HepG2 (cell line): ENCODE measurements around the gene AADACL2. TPM values are rescaled to one million over a fixed set of nuclear protein-coding genes. Genes with fewer than 3 reads are reported as not detected.

Experiments used
- ATAC-seq: fragments of 200-7000 bp; cut with Tn5 transposase; 3 replicates; pipeline ENCODE4 v1.9.1; 2020; ENCODE audit warnings: mild to moderate bottlenecking, moderate library complexity
- BruUV-seq: library from RNA; stranded (reverse); fragments of 400-500 nt; replicated peaks from 2 replicates; lab custom pipeline; 2021; lab: Mats Ljungman, UMichigan
- CTCF ChIA-PET: fragments of 300-600 bp; formaldehyde crosslinking; extraction: SDS; loops from one replicate; lab custom pipeline; 2021; ENCODE audit warnings: low total read pairs, inconsistent platforms, low intra/inter-chr PET ratio; lab: Yijun Ruan, JAX
- POLR2A ChIA-PET: fragments of 350-600 bp; sonication (Branson Sonifier 250); formaldehyde crosslinking; loops from one replicate; lab custom pipeline; 2020; ENCODE audit warnings: antibody characterized with exemption, inconsistent platforms; lab: Yijun Ruan, JAX
- DNase-seq: peaks from one replicate; pipeline ENCODE4 v3.0.0-alpha.2; 2015; ENCODE audit warnings: low spot score
- FAIRE-seq: peaks from 3 replicates; lab custom pipeline; 2011; peaks lifted over from hg19 to GRCh38; lab: Jason Lieb, UNC
- H2AFZ ChIP-seq: one replicate; pipeline ENCODE4 v1.6.1; 2011; ENCODE audit warnings: low read length, inconsistent platforms
- H3K27ac ChIP-seq: fragments of 300-600 bp; 3 replicates; pipeline ENCODE4 v1.8.0; 2011; ENCODE audit warnings: mixed run types, mild to moderate bottlenecking, mixed read lengths, low read length, inconsistent platforms; ENCODE audit not compliant: insufficient read depth; ENCODE audit errors: extremely low read length
- H3K27me3 ChIP-seq, 2 experiments: fragments of 200-600 bp in 1 of 2; 2 replicates in 1 of 2; 3 replicates in 1 of 2; pipeline versions ENCODE4 v1.6.0 to v1.8.0; 2011; ENCODE audit warnings: low read length in 2 of 2, mild to moderate bottlenecking in 2 of 2, moderate library complexity in 2 of 2, inconsistent platforms in 1 of 2; ENCODE audit not compliant: insufficient read depth in 2 of 2, control insufficient read depth in 1 of 2
- H3K36me3 ChIP-seq, 2 experiments: fragments of 200-600 bp in 1 of 2; replicated peaks in 1 of 2; 2 replicates in 1 of 2; 3 replicates in 1 of 2; pipeline versions ENCODE4 v1.5.1 to v1.8.0; 2011; ENCODE audit warnings: low read length in 2 of 2, inconsistent platforms in 1 of 2; ENCODE audit not compliant: insufficient read depth in 2 of 2, control insufficient read depth in 1 of 2
- H3K4me1 ChIP-seq: 2 replicates; pipeline ENCODE4 v1.5.1; 2012; ENCODE audit warnings: low read length, inconsistent platforms; ENCODE audit not compliant: insufficient read depth
- H3K4me2 ChIP-seq: 2 replicates; pipeline ENCODE4 v1.6.0; 2011; ENCODE audit warnings: low read depth, low read length, inconsistent platforms
- H3K4me3 ChIP-seq, 3 experiments: fragments of 200-600 bp in 1 of 3; sonication (generic), shearing (Covaris generic) in 1 of 3; replicated peaks in 1 of 3; 2 replicates each; pipeline ENCODE4 v1.5.1; 2011 to 2016; ENCODE audit warnings: low read length in 3 of 3, inconsistent platforms in 2 of 3, low read depth in 2 of 3, mild to moderate bottlenecking in 2 of 3, control low read depth in 1 of 3, mixed read lengths in 1 of 3; ENCODE audit not compliant: insufficient read depth in 1 of 3
- H3K79me2 ChIP-seq: one replicate; pipeline ENCODE4 v1.6.1; 2011; ENCODE audit warnings: low read length, inconsistent platforms; ENCODE audit not compliant: insufficient read depth
- H3K9ac ChIP-seq: 2 replicates; pipeline ENCODE4 v1.6.0; 2011; ENCODE audit warnings: mild to moderate bottlenecking, low read depth, low read length, inconsistent platforms; ENCODE audit not compliant: insufficient read depth
- H3K9me3 ChIP-seq: 2 replicates; pipeline ENCODE4 v1.5.1; 2012; ENCODE audit warnings: mild to moderate bottlenecking, low read length
- H4K20me1 ChIP-seq: 2 replicates; pipeline ENCODE4 v1.6.0; 2011; ENCODE audit warnings: inconsistent platforms, mild to moderate bottlenecking, low read length, moderate library complexity; ENCODE audit not compliant: insufficient read depth
- CBFB ChIP-seq: sonication (generic); formaldehyde crosslinking; IDR thresholded peaks from 2 replicates; pipeline ENCODE4 v1.4.0; 2020; ENCODE audit warnings: missing genetic modification reagents
- HNRNPK ChIP-seq: fragments of 200-400 bp; formaldehyde crosslinking; IDR thresholded peaks from 2 replicates; pipeline ENCODE4 v1.6.1; 2018; ENCODE audit warnings: low read length, low read depth, moderate library complexity, mild to moderate bottlenecking; ENCODE audit not compliant: poor library complexity, severe bottlenecking
- PCBP1 ChIP-seq: fragments of 200-400 bp; formaldehyde crosslinking; IDR thresholded peaks from 2 replicates; pipeline ENCODE4 v1.6.1; 2017; ENCODE audit warnings: mild to moderate bottlenecking, low read depth, low read length, borderline replicate concordance
- ZZZ3 ChIP-seq: sonication (generic); formaldehyde crosslinking; IDR thresholded peaks from 2 replicates; pipeline ENCODE4 v1.4.0; 2020; ENCODE audit warnings: missing genetic modification reagents, mild to moderate bottlenecking, borderline replicate concordance
- WGBS: methylation state at CpG from one replicate; pipeline ENCODE4 v1.1.6; 2017; ENCODE audit warnings: low lambda C conversion rate; 5-methylcytosine and 5-hydroxymethylcytosine counted together
- in situ Hi-C: cut with HindIII; loops from 2 replicates; pipeline ENCODE4 v1.10.0; 2017; ENCODE audit warnings: low pct_unique_long_range_greater_than_20kb; ENCODE audit not compliant: extremely low pct_ligation_motif_present
- intact Hi-C: fragments of 100-400 bp; cut with micrococcal nuclease; formaldehyde crosslinking; loops from one replicate; pipeline ENCODE4 v1.10.0; 2022; ENCODE audit not compliant: unreplicated experiment
- polyA plus RNA-seq, 8 experiments: library from polyadenylated mRNA; depleted of rRNA in 3 of 8; stranded (reverse) in 7 of 8; unstranded in 1 of 8; fragments of >200 nt; fragmentation: Illumina TruSeq in 4 of 8; extraction: Trizol in 4 of 8; gene quantifications; 2 replicates each; pipeline versions ENCODE4 v1.2.1 to v1.2.3, GENCODE V29; 2011 to 2016; ENCODE audit warnings: low read depth in 4 of 8, missing spikeins in 1 of 8, mixed read lengths in 1 of 8; ENCODE audit not compliant: insufficient read depth in 1 of 8
- total RNA-seq, 5 experiments: library from RNA; depleted of rRNA; stranded (reverse); fragments of >200 nt; fragmentation: Illumina TruSeq; extraction: Trizol; gene quantifications; 2 replicates each; pipeline ENCODE4 v1.2.3, GENCODE V29; 2016; ENCODE audit warnings: low read depth in 1 of 5

AADACL2 gene
- total and polyA plus RNA-seq, 2 of the 13 experiments (the other 11 are each of a cell fraction or from before 2014, with no cell fraction given) = not detected

DNA sequence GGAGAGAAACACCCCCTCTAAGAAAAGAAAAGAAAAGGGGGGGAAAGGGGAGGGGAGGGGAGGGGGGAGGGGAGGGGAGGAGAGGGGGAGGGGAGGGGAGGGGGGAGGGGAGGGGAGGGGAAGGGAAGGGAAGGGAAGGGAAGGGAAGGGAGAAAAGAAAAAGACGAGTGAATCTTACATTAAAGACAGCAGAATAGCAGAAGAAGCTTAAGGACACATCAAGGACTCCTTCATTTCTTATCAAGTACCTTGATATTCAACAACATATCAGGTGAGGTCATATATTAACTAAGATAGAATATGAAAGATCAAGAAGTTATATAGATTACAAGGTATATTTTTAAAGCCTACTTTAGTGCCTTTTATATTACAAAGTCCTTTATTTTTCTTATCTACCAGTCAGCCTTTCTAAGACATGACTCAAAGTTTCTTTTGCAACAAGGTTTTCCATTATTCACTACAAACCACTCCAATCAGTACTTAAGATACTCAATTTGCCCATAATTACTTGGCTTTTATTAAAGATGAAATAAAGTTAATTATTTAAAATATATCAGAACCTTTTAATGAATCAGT lies 62.5 kb downstream of the AADACL2 start:
- ATAC-seq = no peak
- H2AFZ ChIP-seq = no peak overlapping the region
- TF ChIP-seq PCBP1 = 0 out of 2 replicates have a peak, but pooled peaks have one; percentile 57
- TF ChIP-seq CBFB (CRISPR knock-in tag) = no peak
- TF ChIP-seq HNRNPK = peak; percentile 97
- TF ChIP-seq, all 625 proteins: peak for 2
- Histone ChIP-seq H3K9ac (no peak overlapping the region), H3K4me3 (no peak overlapping the region), H3K36me3 (no peaks in the 10 kb centered on the region), H3K27me3 (no peaks in the 10 kb centered on the region), H4K20me1 (no peaks in the 10 kb centered on the region), H3K79me2 (no peaks in the 10 kb centered on the region), H3K4me2 (no peak overlapping the region), H3K4me1 (peaks cover 27% of the 10 kb centered on the region), H3K9me3 (no peaks in the 10 kb centered on the region), H3K27ac (no peak overlapping the region)
- no TSS peak for BruUV-seq
- POLR2A ChIA-PET = no interaction called here
- DNase-seq (no peak), FAIRE-seq (no peak)
- intact Hi-C loops (no loop called here), in situ Hi-C loops (loop anchor here (25.0 kb wide), 1 partner anchor 584 kb away; the partner anchor contains the start of gene GPR171)
- CTCF ChIA-PET = no interaction called here
- WGBS = 84% methylated on average over 1 of the region's 1 CpG

DNA sequence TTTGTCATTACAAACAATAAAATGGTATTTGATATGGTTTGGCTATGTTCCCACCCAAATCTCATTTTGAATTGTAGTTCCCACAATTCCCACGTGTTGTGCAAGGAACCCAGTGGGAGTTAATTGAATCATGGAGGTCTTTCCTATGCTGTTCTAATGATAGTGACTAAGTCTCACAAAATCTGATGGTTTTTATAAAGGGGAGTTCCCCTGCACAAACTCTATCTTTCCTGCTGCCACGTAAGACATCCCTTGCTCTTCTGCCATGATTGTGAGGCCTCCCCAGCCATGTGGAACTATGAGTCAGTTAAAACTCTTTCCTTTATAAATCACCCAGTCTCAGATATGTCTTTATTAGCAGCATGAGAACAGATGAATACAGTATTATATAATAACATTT lies 64.7 kb downstream of the AADACL2 start:
- peaks cover 19% of the 10 kb centered on the region for H3K4me1 ChIP-seq
- no peak overlapping the region for H3K27ac ChIP-seq
- no peaks in the 10 kb centered on the region for H4K20me1 ChIP-seq
- ChIA-PET POLR2A (no interaction called here), CTCF (no interaction called here)
- no peak for FAIRE-seq
- DNase-seq = no peak
- in situ Hi-C loops (loop anchor here (25.0 kb wide), 1 partner anchor 586 kb away; the partner anchor contains the start of gene GPR171), intact Hi-C loops (no loop called here)
- H3K79me2 ChIP-seq = no peaks in the 10 kb centered on the region
- WGBS = 66% methylated on average over 2 of the region's 2 CpGs
- no peak overlapping the region for H2AFZ ChIP-seq
- ATAC-seq = no peak
- H3K36me3 ChIP-seq = no peaks in the 10 kb centered on the region
- H3K4me2 ChIP-seq = no peak overlapping the region
- no peak overlapping the region for H3K9ac ChIP-seq
- H3K9me3 ChIP-seq = no peaks in the 10 kb centered on the region
- no TSS peak for BruUV-seq
- H3K27me3 ChIP-seq = no peaks in the 10 kb centered on the region
- H3K4me3 ChIP-seq = no peak overlapping the region
- no peak for TF ChIP-seq ZZZ3 (CRISPR knock-in tag)
